ENCODE results near the gene HOXA6. TPM values are rescaled to one million over a fixed set of nuclear protein-coding genes. Genes with fewer than 3 reads are reported as not detected.

The HOXA6 gene
- total RNA-seq, 4 donors from 2014 or later: 0.66 to 0.92 TPM; not detected in 2

DNA sequence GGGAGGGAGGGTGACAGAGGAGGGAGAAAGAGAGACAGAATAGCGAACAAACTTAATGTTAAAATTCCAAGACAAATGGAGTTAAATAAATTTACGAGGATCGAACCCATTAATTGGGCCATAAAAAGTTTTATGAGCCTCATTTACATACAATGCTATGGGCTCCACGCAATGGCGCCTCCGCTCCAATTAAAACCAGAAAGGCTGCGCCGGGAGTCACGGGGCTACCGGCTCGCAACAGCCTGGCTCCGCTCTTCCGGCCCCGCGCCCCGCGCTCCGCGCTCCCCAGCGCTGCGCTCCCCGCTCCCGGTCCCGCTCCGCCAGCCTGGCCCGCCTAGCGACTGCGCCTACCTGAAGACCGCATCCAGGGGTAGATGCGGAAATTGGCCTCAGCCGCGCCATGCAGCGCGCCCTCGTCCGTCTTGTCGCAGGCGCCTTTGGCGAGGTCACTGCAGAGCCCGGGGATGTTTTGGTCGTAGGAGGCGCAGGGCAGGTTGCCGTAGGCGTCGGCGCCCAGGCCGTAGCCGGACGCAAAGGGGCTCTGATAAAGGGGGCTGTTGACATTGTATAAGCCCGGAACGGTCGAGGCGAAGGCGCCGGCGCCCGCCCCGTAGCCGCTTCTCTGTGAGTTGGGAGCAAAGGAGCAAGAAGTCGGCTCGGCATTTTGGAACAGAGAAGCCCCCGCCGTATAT, 8.4 kb upstream of the HOXA6 start:
- no peak for DNase-seq (ENCODE audit: extremely low spot score)
- WGBS: 7% methylated on average over 49 of the region's 63 CpGs

DNA sequence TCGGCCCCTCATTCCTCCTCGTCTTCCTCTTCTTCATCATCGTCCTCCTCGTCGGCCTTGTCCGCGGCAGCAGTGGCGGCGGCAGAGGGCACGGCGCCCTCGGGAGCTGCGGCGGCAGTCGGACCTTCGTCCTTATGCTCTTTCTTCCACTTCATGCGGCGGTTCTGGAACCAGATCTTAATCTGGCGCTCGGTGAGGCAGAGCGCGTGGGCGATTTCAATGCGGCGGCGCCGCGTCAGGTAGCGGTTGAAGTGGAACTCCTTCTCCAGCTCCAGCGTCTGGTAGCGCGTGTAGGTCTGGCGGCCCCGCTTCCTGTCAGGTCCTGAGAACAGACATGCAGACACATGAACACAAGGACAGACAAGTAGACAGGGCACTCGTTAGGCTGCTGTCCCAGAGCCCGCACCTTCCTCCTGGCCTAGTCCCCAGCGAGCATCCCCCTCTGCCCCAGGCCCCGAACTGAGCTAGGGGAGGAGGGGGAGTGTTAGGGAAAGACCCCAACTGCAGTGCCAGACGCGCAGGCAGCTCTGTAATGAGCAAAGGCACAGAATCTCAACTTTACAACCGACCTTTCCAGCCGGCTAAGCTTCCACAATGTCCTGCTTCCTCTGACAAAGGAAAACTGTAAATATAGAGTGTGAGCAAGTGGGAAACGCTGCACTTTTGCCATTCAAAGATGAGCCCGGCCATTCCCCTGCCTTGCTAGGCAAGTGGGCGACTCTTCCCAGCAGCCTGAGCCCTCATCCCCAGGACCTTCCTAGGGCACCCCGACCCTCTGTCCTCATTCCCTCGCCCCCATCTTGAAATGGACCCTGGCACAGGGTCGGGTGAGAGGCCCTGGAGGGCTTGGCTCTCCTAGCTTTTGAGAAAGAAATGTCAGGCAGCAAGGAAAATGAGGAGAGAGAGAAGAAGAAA, 7.6 kb upstream of the HOXA6 start:
- WGBS: 13% methylated on average over 46 of the region's 48 CpGs
- no peak for DNase-seq (ENCODE audit: extremely low spot score)
- intact Hi-C loops (cut with DNase I): loop anchor here (5.0 to 10.0 kb wide), 2 partner anchors 1260 to 1293 kb away; no protein-coding TSS in a partner anchor
- Histone ChIP-seq H3K4me3 (peak overlapping the region; percentile 14 to 54 (median 36)), H3K27me3 (peaks cover 38 to 98% (median 88%) of the 10 kb centered on the region in 4 donors), H3K36me3 (no peaks in the 10 kb centered on the region), H3K27ac (replicated peaks in 1 of 4) (no peak overlapping the region), H3K4me1 (peaks cover 45 to 77% (median 61%) of the 10 kb centered on the region in 4 donors), H3K9me3 (no peaks in the 10 kb centered on the region)
- TF ChIP-seq, protein P1, sequence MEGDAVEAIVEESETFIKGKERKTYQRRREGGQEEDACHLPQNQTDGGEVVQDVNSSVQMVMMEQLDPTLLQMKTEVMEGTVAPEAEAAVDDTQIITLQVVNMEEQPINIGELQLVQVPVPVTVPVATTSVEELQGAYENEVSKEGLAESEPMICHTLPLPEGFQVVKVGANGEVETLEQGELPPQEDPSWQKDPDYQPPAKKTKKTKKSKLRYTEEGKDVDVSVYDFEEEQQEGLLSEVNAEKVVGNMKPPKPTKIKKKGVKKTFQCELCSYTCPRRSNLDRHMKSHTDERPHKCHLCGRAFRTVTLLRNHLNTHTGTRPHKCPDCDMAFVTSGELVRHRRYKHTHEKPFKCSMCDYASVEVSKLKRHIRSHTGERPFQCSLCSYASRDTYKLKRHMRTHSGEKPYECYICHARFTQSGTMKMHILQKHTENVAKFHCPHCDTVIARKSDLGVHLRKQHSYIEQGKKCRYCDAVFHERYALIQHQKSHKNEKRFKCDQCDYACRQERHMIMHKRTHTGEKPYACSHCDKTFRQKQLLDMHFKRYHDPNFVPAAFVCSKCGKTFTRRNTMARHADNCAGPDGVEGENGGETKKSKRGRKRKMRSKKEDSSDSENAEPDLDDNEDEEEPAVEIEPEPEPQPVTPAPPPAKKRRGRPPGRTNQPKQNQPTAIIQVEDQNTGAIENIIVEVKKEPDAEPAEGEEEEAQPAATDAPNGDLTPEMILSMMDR (IDR thresholded peaks at IDR 0.05): no peak
- no peak for TF ChIP-seq EP300 (IDR thresholded peaks at IDR 0.05)
- no peak for TF ChIP-seq POLR2AphosphoS5 (IDR thresholded peaks at IDR 0.05)
- no peak for TF ChIP-seq POLR2A (IDR thresholded peaks at IDR 0.05; ENCODE audit: low read depth)

More for the DNA sequence above, 8.4 kb upstream of the HOXA6 start:
- intact Hi-C loops (cut with DNase I): loop anchor here (5.0 to 10.0 kb wide), 2 partner anchors 1261 to 1294 kb away; no protein-coding TSS in a partner anchor
- no peak for TF ChIP-seq EP300 (IDR thresholded peaks at IDR 0.05)
- no peak for TF ChIP-seq POLR2A (IDR thresholded peaks at IDR 0.05; ENCODE audit: low read depth)
- TF ChIP-seq, protein P1 (IDR thresholded peaks at IDR 0.05): no peak
- TF ChIP-seq POLR2AphosphoS5 (IDR thresholded peaks at IDR 0.05): no peak
- peaks cover 38 to 100% (median 94%) of the 10 kb centered on the region in 4 donors for H3K27me3 ChIP-seq
- peak overlapping the region in 1 of 4 donors; percentile 36 for H3K27ac ChIP-seq (replicated peaks in 1 of 4)
- H3K36me3 ChIP-seq: no peaks in the 10 kb centered on the region
- no peaks in the 10 kb centered on the region for H3K9me3 ChIP-seq
- H3K4me1 ChIP-seq: peaks cover 45 to 77% (median 61%) of the 10 kb centered on the region in 4 donors
- H3K4me3 ChIP-seq: peak overlapping the region; percentile 34 to 54 (median 42)

DNA sequence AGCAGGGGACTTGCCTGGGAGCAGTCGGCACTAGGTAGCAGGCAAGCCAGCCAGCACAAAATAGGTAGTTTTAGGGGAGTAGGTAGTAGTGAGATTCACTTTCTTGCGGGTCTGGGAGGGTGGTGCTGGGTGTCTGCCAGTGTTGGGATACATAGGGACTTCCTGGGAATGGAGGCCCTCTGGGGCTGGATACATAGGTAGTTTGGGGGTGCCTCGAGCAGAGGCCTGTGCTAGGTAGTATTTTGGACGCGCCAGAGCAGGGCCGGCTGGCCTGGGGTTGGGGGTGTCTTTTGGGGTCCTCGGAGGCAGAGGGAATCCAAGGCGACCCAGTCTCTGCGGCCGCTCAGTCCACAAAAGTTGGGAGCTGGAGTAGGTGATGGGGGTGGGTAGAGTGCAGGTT, 6.8 kb upstream of the HOXA6 start:
- Histone ChIP-seq H3K4me3 (no peak overlapping the region), H3K9me3 (no peaks in the 10 kb centered on the region), H3K36me3 (no peaks in the 10 kb centered on the region), H3K27me3 (peaks cover 38 to 95% (median 81%) of the 10 kb centered on the region in 4 donors), H3K27ac (replicated peaks in 1 of 4) (no peak overlapping the region), H3K4me1 (peaks cover 45 to 73% (median 60%) of the 10 kb centered on the region in 4 donors)
- no peak for DNase-seq (ENCODE audit: extremely low spot score)
- WGBS: 49% methylated on average over 9 of the region's 10 CpGs
- no peak for TF ChIP-seq EP300 (IDR thresholded peaks at IDR 0.05)
- TF ChIP-seq, protein P1 (IDR thresholded peaks at IDR 0.05): no peak
- TF ChIP-seq POLR2AphosphoS5 (IDR thresholded peaks at IDR 0.05): no peak
- TF ChIP-seq POLR2A (IDR thresholded peaks at IDR 0.05; ENCODE audit: low read depth): no peak
- intact Hi-C loops (cut with DNase I): loop anchor here (10.0 kb wide), 1 partner anchor 1260 kb away; no protein-coding TSS in a partner anchor

DNA sequence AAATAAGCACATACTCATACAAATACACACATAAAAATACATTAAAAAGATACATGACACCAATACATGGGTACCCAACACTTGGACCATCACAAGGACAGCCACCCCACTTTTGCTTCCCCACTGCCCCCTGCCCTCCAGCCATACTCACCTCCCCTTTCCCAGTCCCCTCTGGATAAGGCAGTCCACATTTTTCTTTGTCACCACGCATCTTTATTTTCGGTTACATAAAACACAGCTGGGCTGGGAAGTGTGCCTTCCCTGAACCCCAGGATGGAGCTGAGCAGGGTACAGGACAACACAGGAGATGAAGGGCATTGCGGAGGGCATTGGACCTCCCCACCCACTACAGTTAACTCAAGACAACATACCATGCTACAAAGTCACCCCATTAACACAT, 6.0 kb upstream of the HOXA6 start:
- Histone ChIP-seq H3K4me3 (no peak overlapping the region), H3K27ac (replicated peaks in 1 of 4) (no peak overlapping the region), H3K27me3 (peaks cover 38 to 95% (median 73%) of the 10 kb centered on the region in 4 donors), H3K4me1 (peaks cover 45 to 70% (median 59%) of the 10 kb centered on the region in 4 donors), H3K9me3 (no peaks in the 10 kb centered on the region), H3K36me3 (no peaks in the 10 kb centered on the region)
- intact Hi-C loops (cut with DNase I): loop anchor here (10.0 kb wide), 1 partner anchor 1259 kb away; no protein-coding TSS in a partner anchor
- no peak for TF ChIP-seq POLR2AphosphoS5 (IDR thresholded peaks at IDR 0.05)
- no peak for TF ChIP-seq EP300 (IDR thresholded peaks at IDR 0.05)
- no peak for TF ChIP-seq POLR2A (IDR thresholded peaks at IDR 0.05; ENCODE audit: low read depth)
- TF ChIP-seq, protein P1 (IDR thresholded peaks at IDR 0.05): no peak
- 44% methylated on average over 3 of the region's 3 CpGs for WGBS
- no peak for DNase-seq (ENCODE audit: extremely low spot score)

Data from esophagus muscularis mucosa (tissue), 4 donors.